IMR-90 (cell line): ENCODE results near the gene PLCG2. TPM values are rescaled to one million over a fixed set of nuclear protein-coding genes. Genes with fewer than 3 reads are reported as not detected.

ENCODE experiments used
- ATAC-seq: fragments of 200-7000 bp; cut with Tn5 transposase; 2 replicates; pipeline ENCODE4 v1.9.1; 2020; ENCODE audit warnings: low read depth, mild to moderate bottlenecking, moderate library complexity
- BruUV-seq: library from RNA; stranded (reverse); fragments of 400-500 nt; replicated peaks from 2 replicates; lab custom pipeline; 2021; lab: Mats Ljungman, UMichigan
- CTCF ChIA-PET: fragments of 300-600 bp; formaldehyde crosslinking; extraction: SDS; loops from one replicate; lab custom pipeline; 2021; ENCODE audit warnings: antibody characterized with exemption; lab: Yijun Ruan, JAX
- POLR2A ChIA-PET: fragments of 300-600 bp; sonication (Branson Sonifier 250); formaldehyde crosslinking; loops from one replicate; lab custom pipeline; 2022; ENCODE audit warnings: antibody characterized with exemption; ENCODE audit not compliant: unreplicated experiment; lab: Charles Lee
- DNase-seq: peaks from one replicate; pipeline ENCODE4 v3.0.0; 2013
- H2AFZ ChIP-seq: replicated peaks from 2 replicates; pipeline ENCODE3; 2013; ENCODE audit warnings: low read length, mild to moderate bottlenecking; ENCODE audit not compliant: poor library complexity
- H2AK5ac ChIP-seq: 2 replicates; pipeline ENCODE4 v1.6.1; 2013; ENCODE audit warnings: low read depth, low read length, inconsistent platforms
- H2AK9ac ChIP-seq: replicated peaks from 2 replicates; pipeline ENCODE3; 2013; ENCODE audit warnings: mild to moderate bottlenecking, low read depth, low read length, moderate library complexity; ENCODE audit not compliant: poor library complexity
- H2BK120ac ChIP-seq: 2 replicates; pipeline ENCODE4 v1.6.1; 2013; ENCODE audit warnings: low read depth, low read length, inconsistent platforms
- H2BK15ac ChIP-seq: 3 replicates; pipeline ENCODE4 v1.6.1; 2013; ENCODE audit warnings: low read depth, low read length, inconsistent platforms
- H2BK20ac ChIP-seq: 2 replicates; pipeline ENCODE4 v1.6.1; 2013; ENCODE audit warnings: low read depth, mild to moderate bottlenecking, inconsistent platforms, low read length, moderate library complexity
- H2BK5ac ChIP-seq: 2 replicates; pipeline ENCODE4 v1.6.1; 2013; ENCODE audit warnings: mild to moderate bottlenecking, low read depth, low read length, inconsistent platforms; ENCODE audit not compliant: poor library complexity, severe bottlenecking
- H3K14ac ChIP-seq: replicated peaks from 2 replicates; pipeline ENCODE4 v1.6.1; 2013; ENCODE audit warnings: low read depth, low read length, inconsistent platforms
- H3K18ac ChIP-seq: 2 replicates; pipeline ENCODE4 v1.6.1; 2013; ENCODE audit warnings: low read depth, low read length, control low read depth
- H3K23ac ChIP-seq: 2 replicates; pipeline ENCODE4 v1.6.1; 2013; ENCODE audit warnings: low read depth, low read length, inconsistent platforms
- H3K27ac ChIP-seq: 2 replicates; pipeline ENCODE4 v1.5.1; 2013; ENCODE audit warnings: mild to moderate bottlenecking, control low read depth, low read length; ENCODE audit not compliant: insufficient read depth
- H3K27me3 ChIP-seq: 2 replicates; pipeline ENCODE4 v1.6.1; 2013; ENCODE audit warnings: low read length; ENCODE audit not compliant: control insufficient read depth, insufficient read depth
- H3K36me3 ChIP-seq: 2 replicates; pipeline ENCODE4 v1.6.1; 2013; ENCODE audit warnings: low read length, mixed read lengths; ENCODE audit not compliant: control insufficient read depth, insufficient read depth
- H3K4ac ChIP-seq: 2 replicates; pipeline ENCODE4 v1.6.1; 2013; ENCODE audit warnings: low read depth, low read length, inconsistent platforms
- H3K4me1 ChIP-seq: 2 replicates; pipeline ENCODE4 v1.6.1; 2013; ENCODE audit warnings: low read length, mixed read lengths; ENCODE audit not compliant: control insufficient read depth, insufficient read depth
- H3K4me2 ChIP-seq: 2 replicates; pipeline ENCODE4 v1.6.1; 2013; ENCODE audit warnings: low read depth, mild to moderate bottlenecking, control low read depth, low read length, moderate library complexity
- H3K4me3 ChIP-seq: 2 replicates; pipeline ENCODE4 v1.5.1; 2013; ENCODE audit warnings: low read depth, mild to moderate bottlenecking, control low read depth, low read length, moderate library complexity; ENCODE audit not compliant: insufficient read depth
- H3K56ac ChIP-seq: 2 replicates; pipeline ENCODE4 v1.6.1; 2013; ENCODE audit warnings: low read length, inconsistent platforms; ENCODE audit not compliant: insufficient read depth; ENCODE audit errors: extremely low read depth
- H3K79me1 ChIP-seq, 2 experiments: 2 replicates each; pipeline ENCODE4 v1.6.1; 2013; ENCODE audit warnings: low read length in 2 of 2, inconsistent platforms in 1 of 2, low read depth in 1 of 2
- H3K9ac ChIP-seq: 2 replicates; pipeline ENCODE4 v1.6.1; 2013; ENCODE audit warnings: low read depth, low read length, control low read depth
- H3K9me1 ChIP-seq: 2 replicates; pipeline ENCODE4 v1.6.1; 2013; ENCODE audit warnings: low read length, inconsistent platforms; ENCODE audit not compliant: insufficient read depth
- H3K9me3 ChIP-seq: 2 replicates; pipeline ENCODE4 v1.6.1; 2013; ENCODE audit warnings: low read length; ENCODE audit not compliant: control insufficient read depth, insufficient read depth
- H4K20me1 ChIP-seq: 2 replicates; pipeline ENCODE4 v1.6.1; 2013; ENCODE audit warnings: low read length, inconsistent platforms; ENCODE audit not compliant: insufficient read depth
- H4K5ac ChIP-seq: 2 replicates; pipeline ENCODE4 v1.6.1; 2013; ENCODE audit warnings: mild to moderate bottlenecking, low read depth, low read length, control low read depth
- H4K8ac ChIP-seq, 2 experiments: 2 replicates each; pipeline ENCODE4 v1.6.1; 2013; ENCODE audit warnings: low read depth in 2 of 2, low read length in 2 of 2, control low read depth in 1 of 2, inconsistent platforms in 1 of 2
- H4K91ac ChIP-seq: 2 replicates; pipeline ENCODE4 v1.6.1; 2013; ENCODE audit warnings: low read depth, low read length, inconsistent platforms; ENCODE audit not compliant: insufficient read depth
- FOS ChIP-seq: fragments of 150-350 bp; IDR thresholded peaks from 2 replicates; pipeline ENCODE4 v1.6.1; 2016; ENCODE audit warnings: low read depth, low read length
- MAZ ChIP-seq: IDR thresholded peaks from 2 replicates; pipeline ENCODE4 v1.6.1; 2012; ENCODE audit warnings: low read depth, mild to moderate bottlenecking, low read length, improper control_type of control experiment, moderate library complexity, borderline replicate concordance
- MXI1 ChIP-seq: IDR thresholded peaks from 2 replicates; pipeline ENCODE4 v1.6.1; 2012; ENCODE audit warnings: low read depth, mild to moderate bottlenecking, low read length, moderate library complexity, borderline replicate concordance
- NFE2L2 ChIP-seq: fragments of 150-350 bp; IDR thresholded peaks from 2 replicates; pipeline ENCODE4 v1.6.1; 2016; ENCODE audit warnings: low read depth, mild to moderate bottlenecking, low read length
- POLR2A ChIP-seq: IDR thresholded peaks from 2 replicates; pipeline ENCODE4 v1.6.1; 2012; ENCODE audit warnings: mild to moderate bottlenecking, low read depth, low read length
- RCOR1 ChIP-seq: IDR thresholded peaks from 2 replicates; pipeline ENCODE4 v1.6.1; 2012; ENCODE audit warnings: mild to moderate bottlenecking, low read length, improper control_type of control experiment; ENCODE audit not compliant: insufficient replicate concordance
- RFX5 ChIP-seq: IDR thresholded peaks from 2 replicates; pipeline ENCODE4 v1.8.0; 2012; ENCODE audit warnings: low read depth, mild to moderate bottlenecking, low read length, moderate library complexity
- WGBS, 2 experiments: methylation state at CpG; one replicate each; pipeline versions ENCODE4 v1.1.5 to v1.1.7; 2013; ENCODE audit warnings: missing lambda C conversion rate in 2 of 2; ENCODE audit not compliant: insufficient read length in 1 of 2; ENCODE audit errors: extremely low coverage in 2 of 2; 5-methylcytosine and 5-hydroxymethylcytosine counted together
- dilution Hi-C: fragments of 300-500 bp; cut with HindIII; formaldehyde crosslinking; loops from one replicate; pipeline ENCODE4 v1.14.3; 2018; ENCODE audit warnings: low sequenced_read_pairs; ENCODE audit not compliant: unreplicated experiment
- in situ Hi-C: fragments of 300-500 bp; cut with MboI; formaldehyde crosslinking; loops from 3 replicates; pipeline ENCODE4 v1.14.3; 2019; ENCODE audit warnings: low sequenced_read_pairs, inconsistent platforms, mixed read lengths
- intact Hi-C: fragments of 100-400 bp; cut with micrococcal nuclease; formaldehyde crosslinking; loops from 2 replicates; pipeline ENCODE4 v1.10.0; 2022
- polyA plus RNA-seq, 3 experiments: library from polyadenylated mRNA; depleted of rRNA; stranded (reverse); fragments of >200 nt; gene quantifications; 2 replicates each; pipeline ENCODE4 v1.2.3, GENCODE V29; 2012; ENCODE audit warnings: low replicate concordance in 1 of 3
- total RNA-seq: library from RNA; depleted of rRNA; stranded (reverse); fragments of >200 nt; gene quantifications from 2 replicates; pipeline ENCODE4 v1.2.3, GENCODE V29; 2012

Gene PLCG2
- total and polyA plus RNA-seq, 2 of the 4 experiments (the other 2 are of a cell fraction), result 0.14 to 0.18 TPM

- no peak overlapping the region for H4K8ac ChIP-seq
- no peak overlapping the region for H2AK5ac ChIP-seq
- in situ Hi-C loops (loop anchor here (5.0 kb wide), 1 partner anchor 285 kb away; no protein-coding TSS in a partner anchor), dilution Hi-C loops (no loop called here), intact Hi-C loops (loop anchor here (5.0 kb wide), 1 partner anchor 515 kb away; no protein-coding TSS in a partner anchor)
- no peak overlapping the region for H3K18ac ChIP-seq
- no peak overlapping the region for H4K5ac ChIP-seq
- no CpG with 5 or more reads among the region's 7 CpGs for WGBS, 2 experiments
- no peaks in the 10 kb centered on the region for H4K20me1 ChIP-seq
- peaks cover 3% of the 10 kb centered on the region for H3K4me1 ChIP-seq
- no TSS peak for BruUV-seq
- H2BK5ac ChIP-seq, result no peak overlapping the region
- H2AFZ ChIP-seq, result no peak overlapping the region
- H3K4me3 ChIP-seq, result no peak overlapping the region
- no peaks in the 10 kb centered on the region for H3K9me3 ChIP-seq
- H2BK15ac ChIP-seq, result no peak overlapping the region
- H2AK9ac ChIP-seq, result no peak overlapping the region
- no peak for DNase-seq
- H2BK20ac ChIP-seq, result no peak overlapping the region
- H3K27ac ChIP-seq, result no peak overlapping the region
- no peaks in the 10 kb centered on the region for H3K36me3 ChIP-seq
- H2BK120ac ChIP-seq, result no peak overlapping the region
- H3K56ac ChIP-seq, result no peak overlapping the region
- TF ChIP-seq POLR2A (no peak), RCOR1 (no peak), FOS (no peak), MAZ (no peak), MXI1 (no peak), RFX5 (no peak), NFE2L2 (no peak)
- H4K91ac ChIP-seq, result no peak overlapping the region
- H3K9me1 ChIP-seq, result no peaks in the 10 kb centered on the region
- H3K4me2 ChIP-seq, result no peak overlapping the region
- ATAC-seq, result no peak
- H3K4ac ChIP-seq, result no peak overlapping the region
- no peak overlapping the region for H3K14ac ChIP-seq
- H3K9ac ChIP-seq, result no peak overlapping the region
- no peak overlapping the region for H3K23ac ChIP-seq
- H3K27me3 ChIP-seq, result peaks cover 9% of the 10 kb centered on the region
- ChIA-PET CTCF (interaction anchor here (0.8 to 3.4 kb wide), 2 partner anchors 55 to 288 kb away, joined by 3 to 11 read pairs; no protein-coding TSS in a partner anchor), POLR2A (no interaction called here)
- H3K79me1 ChIP-seq, result no peaks in the 10 kb centered on the region
Measured at GRCh38 chr16:81942007-81942601, 163.0 kb downstream of the PLCG2 start.
